Neuronal stem cell (in vitro differentiated cells): ENCODE data around the gene MLXIPL.
A peak's percentile ranks its signal among the peaks of the same experiment; 100 is the strongest.

Experiments
- DNase-seq: peaks from one replicate; pipeline ENCODE4 v3.0.0-alpha.2; 2013; ENCODE audit warnings: low spot score
- H2AFZ ChIP-seq: one replicate; pipeline ENCODE4 v1.6.1; 2013; ENCODE audit warnings: mild to moderate bottlenecking, low read length, inconsistent platforms
- H2AK5ac ChIP-seq: 2 replicates; pipeline ENCODE4 v1.6.1; 2013; ENCODE audit warnings: low read depth, mild to moderate bottlenecking, inconsistent platforms, low read length, moderate library complexity, mixed read lengths
- H2BK120ac ChIP-seq: 2 replicates; pipeline ENCODE4 v1.6.1; 2013; ENCODE audit warnings: low read depth, mild to moderate bottlenecking, inconsistent platforms, low read length, moderate library complexity, mixed read lengths
- H2BK12ac ChIP-seq: one replicate; pipeline ENCODE4 v1.6.1; 2013; ENCODE audit warnings: low read length, inconsistent platforms
- H2BK15ac ChIP-seq: 2 replicates; pipeline ENCODE4 v1.6.1; 2013; ENCODE audit warnings: mild to moderate bottlenecking, low read length, inconsistent platforms, mixed read lengths
- H2BK5ac ChIP-seq: one replicate; pipeline ENCODE4 v1.6.1; 2013; ENCODE audit warnings: inconsistent platforms, mild to moderate bottlenecking, low read length, moderate library complexity
- H3K14ac ChIP-seq: one replicate; pipeline ENCODE4 v1.6.1; 2013; ENCODE audit warnings: low read length, inconsistent platforms
- H3K18ac ChIP-seq: 2 replicates; pipeline ENCODE4 v1.6.1; 2013; ENCODE audit warnings: low read length, inconsistent platforms
- H3K23ac ChIP-seq: 2 replicates; pipeline ENCODE4 v1.6.1; 2013; ENCODE audit warnings: low read depth, mild to moderate bottlenecking, mixed read lengths, low read length, inconsistent platforms; ENCODE audit not compliant: poor library complexity
- H3K27ac ChIP-seq: replicated peaks from 3 replicates; pipeline ENCODE4 v1.5.1; 2013; ENCODE audit warnings: low read length, inconsistent platforms
- H3K27me3 ChIP-seq, 3 experiments: 2 replicates each; pipeline ENCODE4 v1.6.1; 2013; ENCODE audit warnings: low read length in 3 of 3, mild to moderate bottlenecking in 2 of 3, inconsistent platforms in 1 of 3, low read depth in 1 of 3, mixed read lengths in 1 of 3, moderate library complexity in 1 of 3; ENCODE audit not compliant: control insufficient read depth in 3 of 3, insufficient read depth in 3 of 3
- H3K36me3 ChIP-seq, 2 donors: replicated peaks in 1 of 2; 2 replicates each; pipeline ENCODE4 v1.6.1; 2013; ENCODE audit warnings: low read length in 2 of 2; ENCODE audit not compliant: control insufficient read depth in 2 of 2, insufficient read depth in 2 of 2
- H3K4ac ChIP-seq: 2 replicates; pipeline ENCODE4 v1.6.1; 2013; ENCODE audit warnings: inconsistent platforms, mild to moderate bottlenecking, low read length, moderate library complexity
- H3K4me1 ChIP-seq, 2 donors: 1 replicate in 1 of 2; 2 replicates in 1 of 2; pipeline ENCODE4 v1.6.1; 2013; ENCODE audit warnings: low read length in 2 of 2, low read depth in 1 of 2; ENCODE audit not compliant: control insufficient read depth in 2 of 2, insufficient read depth in 1 of 2
- H3K4me2 ChIP-seq: one replicate; pipeline ENCODE4 v1.6.1; 2013; ENCODE audit warnings: mild to moderate bottlenecking, low read length, inconsistent platforms; ENCODE audit not compliant: insufficient read depth, poor library complexity, severe bottlenecking
- H3K4me3 ChIP-seq, 2 donors: 2 replicates each; pipeline ENCODE4 v1.5.1; 2013; ENCODE audit warnings: low read length in 2 of 2, mild to moderate bottlenecking in 2 of 2, inconsistent platforms in 1 of 2, moderate library complexity in 1 of 2
- H3K79me1 ChIP-seq: one replicate; pipeline ENCODE4 v1.6.1; 2013; ENCODE audit warnings: low read depth, mild to moderate bottlenecking, inconsistent platforms, low read length, moderate library complexity
- H3K9ac ChIP-seq: one replicate; pipeline ENCODE4 v1.6.1; 2013; ENCODE audit warnings: mild to moderate bottlenecking, low read depth, low read length, inconsistent platforms; ENCODE audit not compliant: poor library complexity
- H3K9me3 ChIP-seq, 2 donors: replicated peaks in 1 of 2; 2 replicates each; pipeline versions ENCODE3 to v1.6.1; 2013; ENCODE audit warnings: low read length in 2 of 2, mild to moderate bottlenecking in 2 of 2, inconsistent platforms in 1 of 2, low read depth in 1 of 2, mixed read lengths in 1 of 2, moderate library complexity in 1 of 2; ENCODE audit not compliant: control insufficient read depth in 2 of 2, insufficient read depth in 1 of 2
- H4K8ac ChIP-seq: one replicate; pipeline ENCODE4 v1.6.1; 2013; ENCODE audit warnings: low read depth, mild to moderate bottlenecking, inconsistent platforms, low read length, moderate library complexity
- H4K91ac ChIP-seq: one replicate; pipeline ENCODE4 v1.6.1; 2013; ENCODE audit warnings: low read length, low read depth, mild to moderate bottlenecking, inconsistent platforms; ENCODE audit not compliant: poor library complexity
- WGBS, 2 donors: extraction: QIAGEN DNeasy Blood & Tissue Kit; methylation state at CpG; one replicate each; pipeline ENCODE4 v1.1.7; 2013; ENCODE audit warnings: missing lambda C conversion rate in 2 of 2, mixed read lengths in 1 of 2; ENCODE audit not compliant: insufficient read length in 2 of 2, insufficient replicate concordance in 1 of 2; ENCODE audit errors: extremely low coverage in 2 of 2; 5-methylcytosine and 5-hydroxymethylcytosine counted together

The MLXIPL gene

DNA sequence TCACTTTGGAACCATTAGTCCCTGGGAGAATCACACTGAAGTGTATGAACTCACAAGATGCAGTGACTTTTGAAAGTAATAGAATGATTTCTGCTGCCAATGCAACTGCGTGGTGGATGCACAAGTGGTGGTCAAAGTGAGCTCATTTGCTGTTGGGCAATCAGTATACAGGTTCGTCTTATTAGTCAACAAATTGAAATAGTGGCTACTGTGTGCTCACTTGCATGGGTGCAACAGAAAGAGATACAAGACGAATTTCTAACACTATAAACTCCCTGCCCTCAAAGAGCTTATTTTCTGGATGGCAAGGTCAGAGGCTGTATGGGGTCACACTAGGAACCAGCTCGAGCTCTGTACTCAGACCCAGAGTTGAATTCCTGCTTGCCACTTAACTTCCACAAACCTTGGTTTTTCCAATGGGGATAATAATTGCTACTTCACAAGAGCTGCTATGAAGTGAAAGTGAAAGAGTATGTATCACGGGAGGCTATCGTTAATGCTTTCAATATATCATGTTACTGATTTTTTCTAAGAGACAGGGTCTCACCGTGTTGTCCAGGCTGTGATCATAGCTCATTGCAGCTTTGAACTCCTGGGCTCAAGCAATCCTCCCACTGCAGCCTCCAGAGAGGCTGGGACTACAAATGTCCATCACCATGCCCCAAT is 58.5 kb downstream of the MLXIPL start:
- no peak overlapping the region for H4K8ac ChIP-seq
- no peak overlapping the region for H3K18ac ChIP-seq
- H2BK12ac ChIP-seq: no peak overlapping the region
- H2BK5ac ChIP-seq: no peak overlapping the region
- H3K4me1 ChIP-seq: no peaks in the 10 kb centered on the region
- no peak overlapping the region for H3K4me3 ChIP-seq
- H3K9ac ChIP-seq: no peak overlapping the region
- H3K36me3 ChIP-seq: peaks cover 10 to 20% of the 10 kb centered on the region in 2 donors
- no CpG with 5 or more reads among the region's 7 CpGs for WGBS, 2 donors
- H3K9me3 ChIP-seq: peaks cover 0 to 2% of the 10 kb centered on the region in 2 donors
- no peaks in the 10 kb centered on the region for H3K79me1 ChIP-seq
- H3K27me3 ChIP-seq: no peaks in the 10 kb centered on the region
- no peak overlapping the region for H3K14ac ChIP-seq
- H3K4me2 ChIP-seq: no peak overlapping the region
- H4K91ac ChIP-seq: no peak overlapping the region
- H3K27ac ChIP-seq: no peak overlapping the region
- no peak overlapping the region for H2AFZ ChIP-seq
- no peak overlapping the region for H3K23ac ChIP-seq
- H2BK120ac ChIP-seq: no peak overlapping the region
- no peak overlapping the region for H2AK5ac ChIP-seq
- H2BK15ac ChIP-seq: no peak overlapping the region
- H3K4ac ChIP-seq: no peak overlapping the region
- DNase-seq: no peak

DNA sequence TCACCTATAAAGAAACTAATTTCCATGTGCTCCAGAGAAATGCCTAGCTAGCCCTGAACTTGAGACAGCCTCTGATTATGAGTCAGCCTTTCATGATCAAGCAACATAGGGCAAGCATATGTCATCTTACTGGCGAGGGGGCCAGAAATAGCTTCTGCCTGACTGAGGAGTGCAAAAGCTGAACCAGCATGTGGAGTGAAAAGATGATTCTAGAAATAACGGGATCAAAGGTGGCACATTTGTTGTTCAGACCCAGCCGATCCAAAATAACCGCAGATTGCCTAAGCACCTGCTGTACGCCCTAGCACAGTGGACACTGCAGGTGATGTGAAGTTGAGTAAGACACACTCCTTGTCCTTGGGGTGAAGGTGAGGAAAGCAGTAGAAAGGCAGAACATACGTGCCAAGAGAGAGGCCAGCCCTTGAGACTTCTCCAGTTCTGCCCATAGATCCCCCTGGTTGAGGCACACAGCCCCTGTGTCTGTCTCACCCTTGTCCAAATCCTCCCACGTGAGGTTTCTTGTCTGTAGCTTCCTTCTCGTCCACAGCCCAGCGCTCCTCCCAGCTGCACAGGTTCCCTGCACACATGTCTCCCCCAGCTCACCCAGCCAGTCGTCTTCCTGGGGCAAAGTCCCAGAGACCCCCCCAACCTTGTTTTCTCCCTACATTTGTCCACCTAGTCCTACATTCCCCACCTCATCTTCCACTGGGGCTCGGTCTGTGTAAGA is 64.0 kb downstream of the MLXIPL start:
- H3K4ac ChIP-seq: no peak overlapping the region
- no peak overlapping the region for H4K8ac ChIP-seq
- H3K4me3 ChIP-seq: no peak overlapping the region
- H2BK12ac ChIP-seq: no peak overlapping the region
- peaks cover 3 to 4% of the 10 kb centered on the region in 2 donors for H3K4me1 ChIP-seq
- H3K23ac ChIP-seq: no peak overlapping the region
- no CpG with 5 or more reads among the region's 11 CpGs for WGBS, 2 donors
- no peak overlapping the region for H3K18ac ChIP-seq
- H4K91ac ChIP-seq: no peak overlapping the region
- H3K27ac ChIP-seq: no peak overlapping the region
- H2BK15ac ChIP-seq: no peak overlapping the region
- H3K4me2 ChIP-seq: no peak overlapping the region
- no peak overlapping the region for H3K14ac ChIP-seq
- peaks cover 0 to 2% of the 10 kb centered on the region in 2 donors for H3K36me3 ChIP-seq
- peak overlapping the region; percentile 0 for H2AFZ ChIP-seq
- peaks cover 0 to 2% of the 10 kb centered on the region in 2 donors for H3K9me3 ChIP-seq
- peaks cover 0 to 2% (median 0%) of the 10 kb centered on the region in 3 experiments for H3K27me3 ChIP-seq
- no peak overlapping the region for H2BK120ac ChIP-seq
- no peak for DNase-seq
- no peak overlapping the region for H3K9ac ChIP-seq
- no peak overlapping the region for H2AK5ac ChIP-seq
- no peak overlapping the region for H2BK5ac ChIP-seq
- no peaks in the 10 kb centered on the region for H3K79me1 ChIP-seq

DNA sequence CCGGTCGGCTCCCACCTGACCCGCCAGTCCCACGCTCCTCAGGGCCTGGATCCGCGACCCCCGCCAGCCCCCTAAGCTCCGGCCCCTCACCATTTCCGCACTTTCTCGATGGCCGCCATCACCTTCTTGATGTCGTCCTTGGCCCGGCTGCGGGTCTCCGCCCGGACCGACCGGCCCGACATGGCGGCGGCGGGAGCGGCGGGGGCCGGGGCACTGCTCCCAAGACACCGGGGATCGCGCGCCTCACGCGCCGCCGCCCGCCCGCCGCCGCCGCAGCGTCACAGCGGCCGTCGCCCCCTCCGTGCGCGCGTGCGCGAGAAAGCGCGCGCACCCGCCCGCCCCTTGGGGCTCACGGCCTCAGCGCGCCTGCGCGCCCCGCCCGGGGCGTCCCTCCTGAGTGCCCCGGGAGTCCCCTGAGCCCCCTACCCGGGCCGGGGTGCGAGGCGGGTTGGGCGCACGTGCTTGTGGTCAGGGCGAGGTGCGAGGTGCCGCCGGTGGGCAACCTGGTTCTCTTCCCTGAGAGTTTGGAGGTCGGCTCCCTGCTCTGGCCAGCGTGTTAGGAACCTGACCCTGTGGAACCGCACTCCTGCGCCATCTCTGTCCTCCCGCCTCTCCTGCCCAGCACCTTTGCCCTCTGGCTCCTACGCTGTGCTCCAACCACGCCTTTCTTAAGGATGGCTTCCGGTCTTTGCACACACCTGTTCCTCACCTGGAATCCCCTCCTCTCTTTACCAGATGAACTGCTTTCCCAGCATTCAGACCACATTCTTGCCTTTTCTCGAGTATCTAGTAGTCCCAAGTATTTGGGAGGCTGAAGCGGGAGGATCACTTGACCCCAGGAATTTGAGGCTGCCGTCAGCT is 66.7 kb downstream of the MLXIPL start, which contains the start of gene BCL7B:
Gene BCL7B, minus strand, starts transcription at position 294 of the 861 bp plus-strand sequence. Its CDS starts 112 bp downstream, at position 182.
- Histone ChIP-seq H3K23ac (peak within 1 kb of the TSS; percentile 98), H3K36me3 (peaks cover 4 to 23% of the 10 kb centered on the region in 2 donors), H2BK5ac (peak within 1 kb of the TSS; percentile 98), H3K79me1 (peaks cover 12% of the 10 kb centered on the region), H3K14ac (peak within 1 kb of the TSS; percentile 38), H3K9me3 (peaks cover 0 to 2% of the 10 kb centered on the region in 2 donors), H4K91ac (no peak within 1 kb of the TSS), H3K4me1 (peaks cover 3 to 4% of the 10 kb centered on the region in 2 donors), H2AFZ (peak within 1 kb of the TSS; percentile 95), H3K9ac (peak within 1 kb of the TSS; percentile 97), H3K4me2 (peak within 1 kb of the TSS; percentile 70), H2BK15ac (peak within 1 kb of the TSS; percentile 49), H4K8ac (peak within 1 kb of the TSS; percentile 43), H2AK5ac (peak within 1 kb of the TSS; percentile 4), H3K27me3 (peaks cover 0 to 2% (median 0%) of the 10 kb centered on the region in 3 experiments), H3K27ac (peak within 1 kb of the TSS; percentile 99), H3K18ac (peak within 1 kb of the TSS; percentile 99), H3K4me3 (peak within 1 kb of the TSS; percentile 81 to 87), H3K4ac (peak within 1 kb of the TSS; percentile 76), H2BK120ac (no peak within 1 kb of the TSS), H2BK12ac (no peak within 1 kb of the TSS)
- no CpG with 5 or more reads among the region's 83 CpGs for WGBS, 2 donors
- peak; percentile 68 for DNase-seq
